Skeletal muscle satellite cell (primary cell): Measurements from ENCODE around the gene PCDHGA1.

ENCODE experiments used
- H3K27me3 ChIP-seq: 2 replicates; pipeline ENCODE4 v1.7.0; 2013; ENCODE audit warnings: low read length; ENCODE audit not compliant: control insufficient read depth, insufficient read depth
- H3K36me3 ChIP-seq: 2 replicates; pipeline ENCODE4 v1.7.0; 2013; ENCODE audit warnings: mild to moderate bottlenecking, control low read depth, low read length; ENCODE audit not compliant: insufficient read depth
- H3K4me1 ChIP-seq: 2 replicates; pipeline ENCODE4 v1.7.0; 2013; ENCODE audit warnings: low read length; ENCODE audit not compliant: control insufficient read depth, insufficient read depth
- H3K4me2 ChIP-seq: 2 replicates; pipeline ENCODE4 v1.7.0; 2013; ENCODE audit warnings: mild to moderate bottlenecking, low read length
- H3K4me3 ChIP-seq: 2 replicates; pipeline ENCODE4 v1.7.0; 2013; ENCODE audit warnings: low read length
- H3K9ac ChIP-seq: 2 replicates; pipeline ENCODE4 v1.7.0; 2013; ENCODE audit warnings: mild to moderate bottlenecking, low read depth, low read length, moderate library complexity
- H3K9me3 ChIP-seq: replicated peaks from 2 replicates; pipeline ENCODE4 v1.7.0; 2013; ENCODE audit warnings: mild to moderate bottlenecking, control low read depth, low read length

The PCDHGA1 gene

DNA sequence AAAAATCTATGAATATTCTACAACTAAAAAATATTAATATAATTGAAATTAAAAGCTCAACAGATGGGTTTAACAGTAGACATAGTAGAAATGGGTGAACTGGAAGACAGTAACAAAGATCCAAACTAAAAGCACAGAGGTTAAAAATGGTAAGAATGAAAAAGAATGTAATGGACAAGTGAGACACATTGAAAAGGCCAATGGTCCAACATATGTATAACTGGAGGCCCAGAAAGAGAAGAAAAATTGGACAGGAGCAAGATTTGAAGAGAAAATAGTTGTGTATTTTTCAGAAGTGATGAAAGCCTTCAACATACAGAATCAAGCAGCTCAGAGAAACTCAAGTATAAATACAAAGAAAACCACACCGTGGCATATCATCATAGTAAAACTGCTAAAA, 217.2 kb downstream of the PCDHGA1 start:
- Histone ChIP-seq H3K9ac (no peak overlapping the region), H3K4me1 (no peaks in the 10 kb centered on the region), H3K4me3 (no peak overlapping the region), H3K27me3 (no peaks in the 10 kb centered on the region), H3K4me2 (no peak overlapping the region), H3K9me3 (peaks cover 4% of the 10 kb centered on the region), H3K36me3 (peaks cover 17% of the 10 kb centered on the region)

DNA sequence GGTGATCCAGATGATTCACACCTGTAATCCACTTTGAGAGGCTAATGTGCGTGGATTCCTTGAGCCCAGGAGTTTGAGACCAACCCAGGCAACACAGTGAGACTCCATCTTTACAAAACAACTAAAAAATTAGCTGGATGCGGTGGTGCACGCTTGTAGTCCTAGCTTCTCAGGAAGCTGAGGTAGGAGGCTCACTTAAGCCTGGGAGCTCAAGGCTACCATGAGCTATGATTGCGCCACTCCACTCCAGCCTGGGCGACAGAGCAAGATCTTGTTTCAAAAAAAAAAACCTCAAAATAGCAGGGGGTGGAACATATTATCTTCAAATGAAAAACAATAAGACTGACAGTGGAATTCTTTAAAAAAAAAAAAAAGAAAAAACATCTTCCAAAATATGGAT, 217.6 kb downstream of the PCDHGA1 start:
- H3K4me3 ChIP-seq: no peak overlapping the region
- H3K4me1 ChIP-seq: no peaks in the 10 kb centered on the region
- H3K9me3 ChIP-seq: peaks cover 4% of the 10 kb centered on the region
- H3K4me2 ChIP-seq: no peak overlapping the region
- H3K27me3 ChIP-seq: no peaks in the 10 kb centered on the region
- peaks cover 17% of the 10 kb centered on the region for H3K36me3 ChIP-seq
- H3K9ac ChIP-seq: no peak overlapping the region

GRCh38 chr5:141557681-141558136, 227.4 kb downstream of the PCDHGA1 start:
- Histone ChIP-seq H3K9me3 (no peaks in the 10 kb centered on the region), H3K27me3 (no peaks in the 10 kb centered on the region), H3K4me1 (peaks cover 27% of the 10 kb centered on the region), H3K36me3 (peaks cover 5% of the 10 kb centered on the region), H3K4me2 (peak overlapping the region; percentile 47), H3K9ac (peak overlapping the region; percentile 57), H3K4me3 (peak overlapping the region; percentile 16)

DNA sequence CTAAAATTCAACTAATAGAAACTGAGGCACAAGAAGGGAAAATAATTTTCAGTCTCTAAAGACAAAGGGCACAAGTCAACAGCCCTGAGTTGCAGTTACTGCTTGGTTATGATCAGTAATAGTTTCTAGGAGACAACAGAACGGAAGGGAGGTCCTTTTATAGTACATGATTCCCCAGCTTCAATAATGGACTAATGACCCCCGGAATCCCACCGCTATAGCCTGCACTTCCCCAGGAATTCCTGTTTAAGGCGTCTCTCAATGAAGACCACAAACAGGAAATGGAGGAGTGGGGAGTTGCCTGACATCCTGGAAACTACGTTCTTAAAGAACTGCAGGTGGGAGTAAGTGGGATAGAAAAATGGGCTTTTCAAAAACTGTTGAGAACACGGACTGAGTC, 227.8 kb downstream of the PCDHGA1 start:
- H3K4me2 ChIP-seq: peak overlapping the region; percentile 44
- peaks cover 27% of the 10 kb centered on the region for H3K4me1 ChIP-seq
- peak overlapping the region; percentile 16 for H3K4me3 ChIP-seq
- no peaks in the 10 kb centered on the region for H3K9me3 ChIP-seq
- no peaks in the 10 kb centered on the region for H3K27me3 ChIP-seq
- peaks cover 8% of the 10 kb centered on the region for H3K36me3 ChIP-seq
- peak overlapping the region; percentile 57 for H3K9ac ChIP-seq

DNA sequence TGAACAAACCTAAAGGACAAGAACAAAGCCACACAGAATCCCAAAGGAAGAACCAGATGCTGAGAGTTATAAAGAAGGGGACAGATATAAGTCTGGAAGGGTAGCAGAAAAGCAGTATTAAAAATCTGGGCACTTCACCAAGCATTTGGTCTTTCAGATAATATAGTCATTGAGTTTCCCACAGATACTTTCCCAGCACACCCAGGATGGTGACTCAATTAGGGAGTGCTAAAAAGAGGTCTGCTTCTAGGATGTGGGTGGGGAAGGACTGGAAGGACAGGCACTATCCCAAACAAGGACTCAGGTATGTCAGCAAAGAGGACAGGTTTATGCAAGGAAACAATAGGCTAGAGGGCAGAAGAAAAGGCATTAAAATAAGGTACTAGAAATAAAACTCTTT, 229.1 kb downstream of the PCDHGA1 start:
- Histone ChIP-seq H3K4me1 (peaks cover 29% of the 10 kb centered on the region), H3K27me3 (no peaks in the 10 kb centered on the region), H3K36me3 (peaks cover 18% of the 10 kb centered on the region), H3K9me3 (no peaks in the 10 kb centered on the region), H3K9ac (peak overlapping the region; percentile 84), H3K4me3 (peak overlapping the region; percentile 29), H3K4me2 (peak overlapping the region; percentile 68)

- peak overlapping the region; percentile 68 for H3K4me2 ChIP-seq
- H3K9ac ChIP-seq: peak overlapping the region; percentile 84
- H3K4me1 ChIP-seq: peaks cover 30% of the 10 kb centered on the region
- H3K4me3 ChIP-seq: peak overlapping the region; percentile 46
- no peaks in the 10 kb centered on the region for H3K9me3 ChIP-seq
- peaks cover 20% of the 10 kb centered on the region for H3K36me3 ChIP-seq
- H3K27me3 ChIP-seq: no peaks in the 10 kb centered on the region
Measured at GRCh38 chr5:141560151-141560550, 229.8 kb downstream of the PCDHGA1 start.

DNA sequence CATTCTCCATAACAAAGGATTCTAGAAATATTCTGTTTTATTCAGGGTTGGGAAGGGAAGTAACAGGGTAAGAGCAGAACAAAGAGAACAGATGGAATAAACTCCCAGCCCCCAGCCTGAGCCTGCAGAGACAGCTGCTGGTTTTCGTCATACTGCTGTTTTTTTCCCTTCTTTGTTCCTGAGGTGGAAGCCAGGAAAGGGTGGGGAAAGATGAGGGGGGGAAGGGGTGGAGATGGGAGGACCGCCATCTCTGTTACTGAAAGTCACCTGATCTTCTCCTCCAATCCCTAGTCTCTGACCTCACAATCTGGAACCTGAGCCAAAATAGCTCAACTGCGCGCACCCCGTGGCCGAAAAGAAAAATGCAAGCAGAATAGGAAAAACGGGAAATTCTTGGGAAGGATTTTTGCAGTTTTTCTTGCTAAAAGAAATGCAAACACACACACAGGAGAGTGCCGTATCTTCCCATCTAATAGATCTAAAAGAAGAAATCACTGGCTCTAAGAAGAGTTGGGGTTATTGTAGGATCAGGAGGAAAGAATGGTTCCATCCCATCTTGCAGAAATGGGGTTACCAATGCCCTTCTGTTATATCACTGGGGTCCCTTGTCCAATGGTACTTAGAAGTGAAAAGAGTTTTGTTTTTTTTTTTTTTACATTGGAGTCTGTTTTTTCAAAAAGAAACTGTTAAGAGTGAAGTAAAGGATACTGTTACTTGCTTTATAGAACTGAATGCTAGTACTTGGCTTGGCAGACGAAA, 230.6 kb downstream of the PCDHGA1 start:
- Histone ChIP-seq H3K27me3 (no peaks in the 10 kb centered on the region), H3K36me3 (peaks cover 17% of the 10 kb centered on the region), H3K9me3 (no peaks in the 10 kb centered on the region), H3K4me2 (peak overlapping the region; percentile 68), H3K9ac (peak overlapping the region; percentile 84), H3K4me1 (peaks cover 30% of the 10 kb centered on the region), H3K4me3 (peak overlapping the region; percentile 46)
